Measurements from ENCODE around the gene SEMA3A.

The SEMA3A gene

DNA sequence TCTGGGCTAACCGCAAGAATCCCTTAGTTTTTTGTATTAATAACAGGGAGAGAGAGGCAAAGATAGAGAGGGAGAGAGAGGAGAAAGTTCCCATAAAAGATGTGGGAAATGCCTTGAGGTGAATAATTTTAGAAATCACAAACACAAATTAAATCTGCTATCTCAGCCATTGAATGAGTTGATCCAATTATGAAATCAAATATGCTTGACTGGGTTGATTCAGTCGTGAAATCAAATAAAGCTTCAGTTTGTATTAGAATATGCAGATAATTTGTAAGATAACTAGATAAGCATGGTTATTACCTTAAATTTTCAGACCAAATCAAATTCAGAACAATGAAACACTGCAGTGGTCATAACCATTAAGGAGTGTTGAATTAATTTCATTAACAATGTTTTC is 68.9 kb downstream of the SEMA3A start:
- Mint-ChIP-seq H3K4me1 (no peaks in the 10 kb centered on the region), H3K9me3 (no peaks in the 10 kb centered on the region), H3K27me3 (no peaks in the 10 kb centered on the region), H3K4me3 (no peak overlapping the region), H3K27ac (no peak overlapping the region), H3K36me3 (no peaks in the 10 kb centered on the region)
- DNase-seq (no peak), ATAC-seq (replicated peaks) (no peak)

DNA sequence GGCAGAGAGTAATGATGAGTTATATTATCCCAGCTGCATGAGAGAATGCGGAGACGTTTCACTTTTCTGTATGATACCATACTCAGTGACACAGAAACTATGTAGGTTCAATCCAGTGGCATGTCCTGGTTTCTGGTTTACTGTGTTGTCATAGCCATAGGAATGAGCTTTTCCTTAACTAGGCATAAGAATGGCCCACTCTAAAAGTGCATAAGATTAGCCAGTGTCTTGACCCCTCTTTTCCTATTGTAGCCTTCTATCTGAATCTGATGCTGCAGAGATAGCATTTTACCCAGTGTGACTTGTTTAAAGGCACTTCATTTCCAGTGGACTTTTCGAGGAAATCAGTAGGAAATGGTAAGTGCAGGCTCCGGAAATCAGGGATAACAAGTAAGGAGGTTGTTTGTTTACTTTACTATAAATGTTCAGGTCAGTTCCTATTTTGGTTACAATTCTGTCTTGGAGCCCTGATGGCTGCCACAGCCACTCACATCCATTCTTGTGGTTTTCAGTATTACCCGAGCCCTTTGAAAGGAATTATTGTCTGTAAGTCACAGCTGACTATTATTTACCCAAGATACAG is 70.5 kb downstream of the SEMA3A start:
- no peak for DNase-seq
- Mint-ChIP-seq H3K4me1 (no peaks in the 10 kb centered on the region), H3K9me3 (no peaks in the 10 kb centered on the region), H3K27me3 (no peaks in the 10 kb centered on the region), H3K4me3 (no peak overlapping the region), H3K27ac (no peak overlapping the region), H3K36me3 (no peaks in the 10 kb centered on the region)
- no peak for ATAC-seq (replicated peaks)

DNA sequence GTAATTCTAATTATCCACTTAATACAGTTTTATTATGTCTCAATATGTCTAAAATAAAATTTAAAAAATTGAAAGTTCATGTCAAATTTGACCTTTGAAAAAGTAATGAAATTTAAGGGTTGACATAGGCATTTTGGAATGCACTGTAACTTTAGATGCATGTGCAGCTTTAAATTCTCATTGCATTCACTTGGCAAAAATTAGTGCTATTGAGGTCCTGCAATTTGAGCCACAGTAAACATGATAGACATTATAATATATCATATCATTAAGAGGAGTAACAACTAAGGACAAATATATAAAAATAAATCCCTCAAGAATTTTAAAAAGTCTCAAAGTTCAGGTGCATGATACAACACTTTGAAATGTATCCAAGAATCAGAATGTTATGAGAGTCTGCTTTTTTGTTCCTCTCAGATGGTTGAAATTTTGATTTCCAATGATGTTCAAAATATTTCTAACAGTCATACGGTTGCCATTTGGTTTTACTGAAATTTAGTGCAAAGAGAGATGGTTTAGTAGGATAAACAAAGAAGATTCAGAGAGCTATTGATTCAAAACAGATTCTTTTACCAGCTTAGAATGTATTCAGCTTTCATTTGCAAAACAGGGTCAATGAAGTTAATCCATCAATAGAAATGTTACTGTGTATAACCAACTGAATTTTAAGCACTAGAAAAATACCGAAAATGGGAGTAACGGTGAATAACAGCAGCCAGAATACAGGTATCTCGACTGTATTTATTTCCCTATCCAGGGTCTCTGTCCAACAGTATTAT is 71.8 kb downstream of the SEMA3A start:
- no peak overlapping the region for H3K27ac Mint-ChIP-seq
- no peaks in the 10 kb centered on the region for H3K27me3 Mint-ChIP-seq
- H3K36me3 Mint-ChIP-seq: no peaks in the 10 kb centered on the region
- ATAC-seq (replicated peaks) (no peak), DNase-seq (no peak)
- no peaks in the 10 kb centered on the region for H3K9me3 Mint-ChIP-seq
- no peak overlapping the region for H3K4me3 Mint-ChIP-seq
- H3K4me1 Mint-ChIP-seq: no peaks in the 10 kb centered on the region

DNA sequence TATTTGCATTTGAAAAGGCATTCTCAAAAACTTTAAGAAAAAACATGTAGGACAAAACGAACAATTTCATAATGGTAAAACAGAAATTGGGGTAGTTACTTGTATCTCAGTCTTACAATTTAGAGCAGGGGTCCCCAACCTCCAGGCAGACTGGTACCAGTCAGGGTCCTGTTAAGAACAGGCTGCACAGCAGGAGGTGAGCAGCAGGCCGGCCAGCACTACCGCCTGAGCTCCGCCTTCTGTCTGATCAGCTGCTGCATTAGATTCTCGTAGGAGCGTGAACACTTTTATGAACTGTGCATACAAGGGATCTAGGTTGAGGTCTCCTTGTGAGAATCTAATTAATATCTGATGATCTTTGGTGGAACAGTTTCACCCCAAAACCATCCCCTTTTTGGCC is 77.3 kb downstream of the SEMA3A start:
- H3K4me3 Mint-ChIP-seq: no peak overlapping the region
- no peaks in the 10 kb centered on the region for H3K9me3 Mint-ChIP-seq
- H3K36me3 Mint-ChIP-seq: no peaks in the 10 kb centered on the region
- H3K4me1 Mint-ChIP-seq: no peaks in the 10 kb centered on the region
- DNase-seq (no peak), ATAC-seq (replicated peaks) (no peak)
- H3K27me3 Mint-ChIP-seq: no peaks in the 10 kb centered on the region
- no peak overlapping the region for H3K27ac Mint-ChIP-seq

DNA sequence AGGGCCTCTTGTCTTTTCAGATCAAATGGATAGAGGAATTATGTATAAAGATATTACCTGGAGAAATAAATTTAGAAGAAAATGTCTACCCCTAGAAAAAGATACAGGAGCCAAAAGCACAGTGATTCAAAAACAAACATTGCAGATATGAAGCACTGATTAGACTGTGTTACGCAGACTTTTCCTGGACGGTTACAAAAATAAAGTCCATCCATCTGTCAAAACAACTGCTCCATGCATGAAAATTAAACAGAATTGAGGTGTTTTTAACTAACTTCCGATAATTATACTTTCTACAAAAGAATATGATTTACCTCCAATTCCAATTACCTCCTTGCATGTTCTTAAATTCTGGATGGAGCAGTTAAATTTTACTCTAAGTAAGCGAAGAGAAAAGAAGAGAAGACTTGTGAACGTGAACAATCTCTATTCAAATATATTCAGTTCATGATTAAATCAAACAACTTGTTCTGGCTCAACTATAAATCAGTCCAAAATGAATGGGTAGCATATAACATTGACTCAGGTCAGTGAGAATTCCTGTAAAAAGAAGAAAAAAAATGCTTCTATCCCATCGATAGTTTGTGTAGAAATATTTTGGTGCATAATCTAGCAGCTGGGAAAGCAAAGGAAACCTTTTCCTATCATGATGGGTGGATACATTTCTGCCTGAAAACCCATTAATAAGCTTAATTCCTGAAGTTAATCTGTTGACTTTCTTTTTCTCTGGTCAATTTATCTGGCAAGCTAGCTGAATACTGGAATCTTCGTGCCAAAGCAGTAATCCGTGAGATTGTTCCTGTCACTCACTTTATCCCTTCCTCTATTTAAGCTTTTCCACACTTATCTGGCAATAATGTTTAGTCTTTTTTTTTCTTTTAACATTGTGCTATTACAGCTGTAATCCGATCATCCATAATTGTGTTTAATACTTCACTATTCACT is 80.4 kb downstream of the SEMA3A start:
- Mint-ChIP-seq H3K9me3 (no peaks in the 10 kb centered on the region), H3K4me3 (no peak overlapping the region), H3K36me3 (no peaks in the 10 kb centered on the region), H3K4me1 (no peaks in the 10 kb centered on the region), H3K27ac (no peak overlapping the region), H3K27me3 (no peaks in the 10 kb centered on the region)
- ATAC-seq (replicated peaks) (no peak), DNase-seq (no peak)

DNA sequence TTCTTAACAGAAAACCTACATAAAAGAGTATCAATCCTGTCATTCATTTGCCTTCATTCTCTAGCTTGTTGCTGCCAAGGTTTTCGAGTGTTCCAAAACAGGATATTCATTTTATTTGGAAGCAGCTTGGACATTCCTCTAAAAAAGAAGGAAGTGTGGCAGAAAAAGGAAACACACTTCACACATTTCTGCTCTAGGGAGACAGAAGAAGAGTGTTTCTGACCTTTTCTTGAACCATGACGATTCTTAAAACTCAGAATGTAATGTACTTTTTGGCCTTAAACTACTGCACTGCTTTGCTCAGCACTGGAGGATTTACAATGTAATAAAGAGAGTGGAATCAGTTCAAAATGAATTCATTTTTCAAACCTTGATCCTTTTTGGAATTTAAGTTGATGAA is 81.3 kb downstream of the SEMA3A start:
- no peaks in the 10 kb centered on the region for H3K4me1 Mint-ChIP-seq
- ATAC-seq (replicated peaks) (no peak), DNase-seq (no peak)
- H3K4me3 Mint-ChIP-seq: no peak overlapping the region
- H3K9me3 Mint-ChIP-seq: no peaks in the 10 kb centered on the region
- H3K27me3 Mint-ChIP-seq: no peaks in the 10 kb centered on the region
- no peaks in the 10 kb centered on the region for H3K36me3 Mint-ChIP-seq
- no peak overlapping the region for H3K27ac Mint-ChIP-seq

DNA sequence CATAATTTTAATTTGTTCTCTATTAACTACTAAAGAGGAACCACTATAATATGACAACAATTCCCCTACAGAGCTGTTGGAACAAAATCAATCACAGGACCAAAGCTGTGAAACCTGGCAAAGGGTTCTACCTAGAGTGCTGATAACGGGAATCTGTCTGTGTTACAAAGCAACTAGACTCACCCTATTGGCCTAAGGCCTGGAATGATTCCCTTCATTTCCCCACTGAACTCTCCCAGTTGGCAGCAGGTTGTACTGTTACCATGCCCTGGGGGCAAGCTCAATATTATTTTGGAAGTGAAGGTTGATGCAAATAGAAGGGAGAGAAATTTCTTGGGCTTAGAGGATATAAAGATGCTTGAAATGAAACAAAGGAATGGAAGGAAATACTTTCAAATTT is 81.8 kb downstream of the SEMA3A start:
- no peak for ATAC-seq (replicated peaks)
- Mint-ChIP-seq H3K4me3 (no peak overlapping the region), H3K36me3 (no peaks in the 10 kb centered on the region), H3K9me3 (no peaks in the 10 kb centered on the region), H3K27ac (no peak overlapping the region), H3K4me1 (no peaks in the 10 kb centered on the region), H3K27me3 (no peaks in the 10 kb centered on the region)
- DNase-seq: no peak

DNA sequence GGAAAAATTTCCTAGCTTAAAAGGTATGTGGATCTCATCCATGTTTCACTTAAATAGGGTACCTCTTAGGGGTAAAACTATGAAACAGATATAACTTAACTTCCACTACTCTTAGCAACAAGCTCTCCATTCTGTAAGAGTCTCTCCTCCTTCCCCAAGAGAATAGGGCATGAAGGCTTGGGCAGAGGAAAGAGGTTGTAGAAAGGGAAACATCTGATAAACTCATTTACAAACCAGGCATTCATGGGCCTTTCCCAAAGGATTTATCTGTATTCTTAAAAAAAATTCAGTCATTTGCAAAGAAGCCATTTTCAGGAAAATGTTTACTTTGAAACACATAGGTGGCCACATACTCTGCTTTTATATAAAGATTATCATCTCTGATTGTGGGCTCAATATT is 82.7 kb downstream of the SEMA3A start:
- no peaks in the 10 kb centered on the region for H3K9me3 Mint-ChIP-seq
- DNase-seq: no peak
- H3K36me3 Mint-ChIP-seq: no peaks in the 10 kb centered on the region
- H3K4me1 Mint-ChIP-seq: no peaks in the 10 kb centered on the region
- no peak for ATAC-seq (replicated peaks)
- no peak overlapping the region for H3K4me3 Mint-ChIP-seq
- no peaks in the 10 kb centered on the region for H3K27me3 Mint-ChIP-seq
- no peak overlapping the region for H3K27ac Mint-ChIP-seq

DNA sequence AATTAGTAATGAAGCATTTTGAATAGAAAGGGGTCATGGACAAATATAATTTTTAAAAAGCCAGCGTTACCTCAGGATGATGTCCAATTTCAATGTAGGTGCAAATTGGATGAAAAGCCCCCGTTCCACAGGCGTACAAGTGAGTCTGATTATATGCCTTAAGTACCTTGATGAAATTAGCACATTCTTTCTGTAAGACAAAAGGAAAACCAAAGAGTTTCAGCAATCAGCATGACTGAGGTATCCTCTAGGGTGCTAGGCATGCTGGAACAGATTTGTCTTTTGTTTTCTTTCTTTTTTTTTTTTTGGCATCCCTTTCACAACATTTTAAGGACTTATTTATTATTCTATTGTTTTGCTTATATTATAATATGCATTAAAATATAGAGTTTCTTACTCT is 84.2 kb downstream of the SEMA3A start:
- no peak for DNase-seq
- Mint-ChIP-seq H3K4me3 (no peak overlapping the region), H3K27me3 (no peaks in the 10 kb centered on the region), H3K9me3 (no peaks in the 10 kb centered on the region), H3K36me3 (no peaks in the 10 kb centered on the region), H3K27ac (no peak overlapping the region), H3K4me1 (no peaks in the 10 kb centered on the region)
- ATAC-seq (replicated peaks): no peak

DNA sequence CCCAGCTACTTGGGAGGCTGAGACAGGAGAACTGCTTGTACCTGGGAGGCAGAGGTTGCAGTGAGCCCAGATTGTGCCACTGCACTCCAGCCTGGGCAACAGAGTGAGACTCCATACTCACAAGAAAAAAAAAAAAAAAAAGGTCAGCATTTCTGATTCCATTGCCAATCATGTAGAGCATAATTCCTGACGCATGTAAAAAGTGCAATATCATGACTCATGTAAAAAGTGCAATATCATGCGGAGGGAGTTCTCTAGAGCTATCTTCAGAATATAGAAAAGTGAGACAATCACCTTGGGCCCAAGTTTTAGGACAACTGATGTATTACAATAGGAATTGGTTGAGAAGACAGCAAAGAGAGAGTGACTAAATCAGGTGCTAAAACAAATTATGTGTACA is 85.8 kb downstream of the SEMA3A start:
- Mint-ChIP-seq H3K27ac (no peak overlapping the region), H3K4me1 (no peaks in the 10 kb centered on the region), H3K4me3 (no peak overlapping the region), H3K27me3 (no peaks in the 10 kb centered on the region), H3K36me3 (no peaks in the 10 kb centered on the region), H3K9me3 (no peaks in the 10 kb centered on the region)
- DNase-seq (no peak), ATAC-seq (replicated peaks) (no peak)

DNA sequence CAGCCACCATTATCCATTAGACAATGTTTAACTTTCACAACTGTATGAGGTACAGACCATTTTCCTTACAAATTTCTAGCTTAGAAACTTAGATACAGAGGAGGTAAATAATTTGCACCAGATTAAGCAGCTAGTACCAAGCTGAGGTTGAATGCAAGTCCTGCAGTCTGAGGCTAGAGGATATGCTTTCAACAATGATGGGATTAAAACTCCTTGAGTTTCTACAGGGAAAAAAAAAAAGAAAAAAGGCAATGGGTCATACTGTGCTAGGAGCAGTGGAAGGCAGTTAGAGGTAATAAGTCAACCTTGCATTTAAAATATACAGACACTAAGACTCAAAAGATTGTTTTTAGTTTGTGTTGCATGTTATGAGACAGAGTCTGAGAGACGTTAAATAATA is 86.5 kb downstream of the SEMA3A start:
- no peaks in the 10 kb centered on the region for H3K36me3 Mint-ChIP-seq
- H3K9me3 Mint-ChIP-seq: no peaks in the 10 kb centered on the region
- H3K4me1 Mint-ChIP-seq: no peaks in the 10 kb centered on the region
- no peak overlapping the region for H3K4me3 Mint-ChIP-seq
- no peak overlapping the region for H3K27ac Mint-ChIP-seq
- ATAC-seq (replicated peaks) (no peak), DNase-seq (no peak)
- H3K27me3 Mint-ChIP-seq: no peaks in the 10 kb centered on the region

DNA sequence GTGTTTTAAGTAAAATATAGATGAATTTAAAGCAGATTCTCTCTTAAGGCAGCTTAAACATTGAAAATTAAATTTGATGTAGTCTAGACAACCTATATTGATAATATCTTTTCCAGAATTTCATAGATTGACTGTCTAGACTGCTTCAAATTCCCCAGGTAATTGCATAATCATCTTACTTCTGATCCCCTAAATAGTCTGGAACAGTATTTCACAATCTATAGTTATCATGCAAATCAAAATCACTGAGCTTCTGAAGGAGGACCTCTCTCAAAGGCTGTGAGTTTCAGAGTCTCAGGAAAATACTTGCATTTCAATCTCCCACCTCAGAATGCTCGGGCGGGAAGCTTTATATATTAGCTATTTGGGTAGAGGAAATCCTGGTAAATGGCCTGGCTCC is 87.3 kb downstream of the SEMA3A start:
- Mint-ChIP-seq H3K36me3 (no peaks in the 10 kb centered on the region), H3K9me3 (no peaks in the 10 kb centered on the region), H3K27ac (no peak overlapping the region), H3K4me1 (no peaks in the 10 kb centered on the region), H3K27me3 (no peaks in the 10 kb centered on the region), H3K4me3 (no peak overlapping the region)
- ATAC-seq (replicated peaks) (no peak), DNase-seq (no peak)

DNA sequence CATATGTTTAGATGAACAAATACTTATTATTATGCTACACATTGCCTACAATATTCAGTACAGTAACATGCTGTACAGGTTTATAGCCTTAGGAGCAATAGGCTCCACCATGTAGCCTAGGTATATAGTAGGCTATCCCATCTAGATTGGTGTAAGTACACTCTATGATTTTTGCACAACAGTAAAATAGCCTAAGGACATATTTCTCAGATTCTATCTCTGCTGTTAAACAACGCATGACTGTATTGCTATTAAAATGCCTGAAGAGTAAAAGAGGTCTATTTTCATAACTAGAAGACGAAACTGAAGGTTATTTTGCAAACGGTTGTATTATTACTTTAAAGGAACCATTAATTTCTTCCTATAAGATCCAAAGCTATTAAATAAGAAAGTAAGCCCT is 88.3 kb downstream of the SEMA3A start:
- no peaks in the 10 kb centered on the region for H3K36me3 Mint-ChIP-seq
- DNase-seq (no peak), ATAC-seq (replicated peaks) (no peak)
- no peaks in the 10 kb centered on the region for H3K9me3 Mint-ChIP-seq
- no peaks in the 10 kb centered on the region for H3K4me1 Mint-ChIP-seq
- H3K27ac Mint-ChIP-seq: no peak overlapping the region
- no peak overlapping the region for H3K4me3 Mint-ChIP-seq
- no peaks in the 10 kb centered on the region for H3K27me3 Mint-ChIP-seq

DNA sequence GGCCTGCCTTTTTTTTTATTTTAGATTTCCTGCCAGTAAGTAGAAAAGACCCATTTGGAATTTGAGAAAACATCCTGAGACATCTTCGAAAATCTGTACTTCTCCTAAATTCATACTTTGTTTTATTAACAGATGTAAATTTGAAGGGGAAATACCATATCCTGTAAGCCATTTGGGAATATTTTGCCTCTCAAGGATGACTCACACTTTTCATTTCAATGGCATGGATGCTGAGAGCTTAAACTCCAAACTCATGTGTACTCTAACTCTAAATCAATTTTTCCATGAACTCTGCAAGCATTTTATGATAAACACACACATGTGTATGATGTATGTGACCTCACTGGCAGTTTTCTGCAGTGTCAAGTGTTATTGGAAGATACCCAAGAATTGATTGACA is 89.0 kb downstream of the SEMA3A start:
- ATAC-seq (replicated peaks) (no peak), DNase-seq (no peak)
- no peak overlapping the region for H3K27ac Mint-ChIP-seq
- no peaks in the 10 kb centered on the region for H3K27me3 Mint-ChIP-seq
- no peaks in the 10 kb centered on the region for H3K9me3 Mint-ChIP-seq
- no peaks in the 10 kb centered on the region for H3K36me3 Mint-ChIP-seq
- H3K4me3 Mint-ChIP-seq: no peak overlapping the region
- no peaks in the 10 kb centered on the region for H3K4me1 Mint-ChIP-seq

DNA sequence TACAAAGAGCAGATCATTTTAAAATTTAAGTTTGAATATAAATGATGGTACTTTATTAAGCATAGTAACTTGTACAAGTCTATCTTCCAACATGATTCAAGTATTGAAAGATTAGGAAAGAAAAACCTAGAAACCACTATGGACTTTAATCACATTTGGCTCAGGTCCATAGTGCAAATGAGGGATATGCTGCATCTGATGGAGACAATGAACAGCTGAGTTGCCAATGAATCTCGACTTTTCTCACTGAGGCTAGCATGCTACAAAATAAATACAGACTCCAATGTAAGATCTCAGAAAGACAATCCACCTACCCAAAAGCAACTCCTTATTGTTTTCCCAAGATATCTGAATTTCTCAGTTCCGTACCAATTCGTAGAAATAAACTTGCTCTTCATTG is 89.8 kb downstream of the SEMA3A start:
- H3K4me1 Mint-ChIP-seq: no peaks in the 10 kb centered on the region
- H3K27me3 Mint-ChIP-seq: no peaks in the 10 kb centered on the region
- H3K27ac Mint-ChIP-seq: no peak overlapping the region
- ATAC-seq (replicated peaks) (no peak), DNase-seq (no peak)
- no peaks in the 10 kb centered on the region for H3K9me3 Mint-ChIP-seq
- H3K36me3 Mint-ChIP-seq: no peaks in the 10 kb centered on the region
- H3K4me3 Mint-ChIP-seq: no peak overlapping the region
